PC-9 (cell line): ENCODE measurements around the gene TDRD5. TPM values are rescaled to one million over a fixed set of nuclear protein-coding genes. Genes with fewer than 3 reads are reported as not detected.

Experiments
- BruUV-seq: library from RNA; stranded (reverse); fragments of 400-500 nt; replicated peaks from 2 replicates; lab custom pipeline; 2021; lab: Mats Ljungman, UMichigan
- CTCF ChIA-PET: fragments of 300-600 bp; sonication (Branson Sonifier 250); formaldehyde crosslinking; loops from one replicate; lab custom pipeline; 2022; ENCODE audit warnings: antibody characterized with exemption; lab: Charles Lee
- POLR2A ChIA-PET: fragments of 300-600 bp; sonication (Branson Sonifier 250); formaldehyde crosslinking; loops from one replicate; lab custom pipeline; 2022; ENCODE audit warnings: antibody characterized with exemption; ENCODE audit not compliant: unreplicated experiment; lab: Charles Lee
- DNase-seq, 2 experiments: peaks; one replicate each; pipeline versions ENCODE4 v3.0.0 to v3.0.0-alpha.2; 2015 to 2022; ENCODE audit warnings: mixed read lengths in 1 of 2
- H2AFZ ChIP-seq: fragments of 200-600 bp; sonication (generic); 2 replicates; pipeline ENCODE4 v1.8.1; 2017; ENCODE audit warnings: antibody characterized with exemption
- H3F3A ChIP-seq: fragments of 200-600 bp; sonication (generic); 2 replicates; pipeline ENCODE4 v1.8.1; 2017; ENCODE audit warnings: antibody characterized with exemption, mild to moderate bottlenecking, low read depth; ENCODE audit not compliant: insufficient read depth
- H3K27ac ChIP-seq: fragments of 200-600 bp; sonication (generic); 2 replicates; pipeline ENCODE4 v1.6.1; 2016; ENCODE audit warnings: mixed run types
- H3K27me3 ChIP-seq: fragments of 200-600 bp; sonication (generic); 2 replicates; pipeline ENCODE4 v1.6.1; 2016; ENCODE audit warnings: low read depth, mixed run types; ENCODE audit not compliant: insufficient read depth
- H3K36me3 ChIP-seq: fragments of 200-600 bp; sonication (generic); 2 replicates; pipeline ENCODE4 v1.6.1; 2016; ENCODE audit warnings: low read depth, mixed run types
- H3K4me1 ChIP-seq: fragments of 200-600 bp; sonication (generic); replicated peaks from 2 replicates; pipeline ENCODE4 v1.6.1; 2016; ENCODE audit warnings: mixed run types; ENCODE audit not compliant: insufficient read depth
- H3K4me2 ChIP-seq: fragments of 200-600 bp; sonication (generic); 2 replicates; pipeline ENCODE4 v1.6.1; 2017; ENCODE audit warnings: mixed run types
- H3K4me3 ChIP-seq: fragments of 200-600 bp; sonication (generic); 2 replicates; pipeline ENCODE4 v1.6.1; 2016; ENCODE audit warnings: mixed run types
- H3K79me2 ChIP-seq: fragments of 200-600 bp; sonication (generic); 2 replicates; pipeline ENCODE4 v1.6.1; 2017; ENCODE audit warnings: low read depth, mixed run types
- H3K9me2 ChIP-seq: fragments of 200-600 bp; sonication (generic); 2 replicates; pipeline ENCODE4 v1.8.1; 2017; ENCODE audit warnings: mild to moderate bottlenecking; ENCODE audit not compliant: insufficient read depth
- H3K9me3 ChIP-seq: fragments of 200-600 bp; sonication (generic); 2 replicates; pipeline ENCODE4 v1.8.1; 2016; ENCODE audit warnings: low read depth; ENCODE audit not compliant: insufficient read depth
- H4K20me1 ChIP-seq: fragments of 200-600 bp; sonication (generic); 2 replicates; pipeline ENCODE4 v1.8.1; 2017; ENCODE audit not compliant: insufficient read depth
- EZH2 ChIP-seq: fragments of 200-600 bp; sonication (generic); IDR thresholded peaks from 2 replicates; pipeline ENCODE4 v1.8.0; 2017; ENCODE audit warnings: antibody characterized with exemption, low read depth
- intact Hi-C: fragments of 100-400 bp; cut with micrococcal nuclease; formaldehyde crosslinking; loops from one replicate; pipeline ENCODE4 v1.10.0; 2022; ENCODE audit not compliant: unreplicated experiment
- total RNA-seq: library from RNA; stranded (reverse); gene quantifications from 2 replicates; pipeline ENCODE4 v1.2.3, GENCODE V29; 2021
- TF ChIP-seq, protein P1 (sequence below): fragments of 200-600 bp; sonication (generic); conservative IDR thresholded peaks from 2 replicates; pipeline ENCODE4 v1.6.1; 2017; ENCODE audit warnings: mixed run types, antibody characterized with exemption, mild to moderate bottlenecking, moderate library complexity

Gene TDRD5
- total RNA-seq, 1 experiment from 2014 or later = not detected

DNA sequence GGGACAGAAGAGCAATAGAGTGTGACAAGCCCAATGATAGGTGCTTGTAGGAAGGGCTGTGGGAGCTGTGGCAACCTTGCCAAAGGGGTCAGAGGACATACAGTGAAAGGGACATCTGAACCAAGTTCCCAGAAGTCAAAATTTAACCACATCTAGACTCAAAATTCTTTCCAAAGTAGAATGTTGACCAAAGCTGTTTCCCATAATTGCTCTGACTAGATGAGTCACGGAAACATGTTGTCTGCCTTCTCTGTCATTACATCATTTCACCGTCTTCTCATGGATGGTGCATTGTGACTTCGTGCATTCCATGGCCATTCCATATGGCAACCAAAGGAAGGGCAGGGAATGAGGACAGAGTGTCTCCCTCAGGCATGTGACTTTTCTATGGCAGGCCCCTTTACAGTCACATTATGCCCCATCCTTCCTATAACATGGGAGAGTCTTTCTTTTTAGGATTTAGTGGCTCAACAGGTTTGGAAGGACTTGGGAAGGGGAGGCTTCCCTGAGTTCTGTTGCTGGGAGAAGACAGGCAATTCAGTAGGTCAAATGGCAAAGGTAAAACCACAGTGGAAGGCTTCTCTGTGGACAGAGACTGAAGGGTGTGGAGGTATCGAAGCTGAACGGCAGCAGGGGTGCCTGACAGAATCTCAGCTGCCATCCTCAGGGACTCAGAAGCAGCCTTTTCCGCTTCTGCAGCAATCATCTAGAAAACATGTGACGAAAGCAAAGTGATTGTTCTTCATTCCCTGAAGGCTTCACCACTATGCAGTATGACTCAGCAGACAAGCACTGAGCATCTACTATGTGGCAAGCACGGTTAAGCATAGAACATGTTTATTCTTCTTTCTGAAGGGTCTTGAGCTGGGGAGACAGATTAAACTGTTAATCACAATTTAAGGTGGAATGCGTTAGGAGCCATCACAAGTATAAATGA is 40.6 kb upstream of the TDRD5 start:
- peak overlapping the region; percentile 71 for H3K4me2 ChIP-seq

GRCh38 chr1:179554427-179554826 is 37.2 kb upstream of the TDRD5 start:
- H4K20me1 ChIP-seq = no peaks in the 10 kb centered on the region
- H3K9me3 ChIP-seq = no peaks in the 10 kb centered on the region
- no peaks in the 10 kb centered on the region for H3K9me2 ChIP-seq
- TF ChIP-seq, protein P1, sequence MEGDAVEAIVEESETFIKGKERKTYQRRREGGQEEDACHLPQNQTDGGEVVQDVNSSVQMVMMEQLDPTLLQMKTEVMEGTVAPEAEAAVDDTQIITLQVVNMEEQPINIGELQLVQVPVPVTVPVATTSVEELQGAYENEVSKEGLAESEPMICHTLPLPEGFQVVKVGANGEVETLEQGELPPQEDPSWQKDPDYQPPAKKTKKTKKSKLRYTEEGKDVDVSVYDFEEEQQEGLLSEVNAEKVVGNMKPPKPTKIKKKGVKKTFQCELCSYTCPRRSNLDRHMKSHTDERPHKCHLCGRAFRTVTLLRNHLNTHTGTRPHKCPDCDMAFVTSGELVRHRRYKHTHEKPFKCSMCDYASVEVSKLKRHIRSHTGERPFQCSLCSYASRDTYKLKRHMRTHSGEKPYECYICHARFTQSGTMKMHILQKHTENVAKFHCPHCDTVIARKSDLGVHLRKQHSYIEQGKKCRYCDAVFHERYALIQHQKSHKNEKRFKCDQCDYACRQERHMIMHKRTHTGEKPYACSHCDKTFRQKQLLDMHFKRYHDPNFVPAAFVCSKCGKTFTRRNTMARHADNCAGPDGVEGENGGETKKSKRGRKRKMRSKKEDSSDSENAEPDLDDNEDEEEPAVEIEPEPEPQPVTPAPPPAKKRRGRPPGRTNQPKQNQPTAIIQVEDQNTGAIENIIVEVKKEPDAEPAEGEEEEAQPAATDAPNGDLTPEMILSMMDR = no peak
- no peak for TF ChIP-seq EZH2
- H3K4me1 ChIP-seq = peaks cover 21% of the 10 kb centered on the region
- ChIA-PET POLR2A (no interaction called here), CTCF (no interaction called here)
- no peak overlapping the region for H3K27ac ChIP-seq
- no peaks in the 10 kb centered on the region for H3K27me3 ChIP-seq
- H3F3A ChIP-seq = peaks cover 9% of the 10 kb centered on the region; the same call in 1 of the 2 replicates
- no TSS peak for BruUV-seq
- DNase-seq = no peak
- no peaks in the 10 kb centered on the region for H3K79me2 ChIP-seq
- H3K36me3 ChIP-seq = no peaks in the 10 kb centered on the region
- intact Hi-C loops = no loop called here
- H3K4me2 ChIP-seq = no peak overlapping the region
- H3K4me3 ChIP-seq = no peak overlapping the region
- H2AFZ ChIP-seq = no peak overlapping the region

More for the DNA sequence above, 40.6 kb upstream of the TDRD5 start:
- BruUV-seq = no TSS peak
- TF ChIP-seq, protein P1 = no peak
- no peak for TF ChIP-seq EZH2
- ChIA-PET CTCF (interaction anchor here (0.5 kb wide), 1 partner anchor 61 kb away, joined by 3 read pairs; no protein-coding TSS in a partner anchor), POLR2A (no interaction called here)
- Histone ChIP-seq H3K27me3 (no peaks in the 10 kb centered on the region), H3K79me2 (no peaks in the 10 kb centered on the region), H3K9me3 (no peaks in the 10 kb centered on the region), H3F3A (peaks cover 9% of the 10 kb centered on the region; the same call in 1 of the 2 replicates), H3K9me2 (no peaks in the 10 kb centered on the region), H2AFZ (0 out of 2 replicates have a peak overlapping the region, but pooled peaks have one; percentile 56), H3K4me3 (peak overlapping the region; percentile 9; the same call in 1 of the 2 replicates), H3K4me1 (peaks cover 24% of the 10 kb centered on the region), H3K27ac (peak overlapping the region; percentile 81), H4K20me1 (no peaks in the 10 kb centered on the region), H3K36me3 (no peaks in the 10 kb centered on the region)
- peak; percentile 36 to 78 for DNase-seq
- intact Hi-C loops = no loop called here

DNA sequence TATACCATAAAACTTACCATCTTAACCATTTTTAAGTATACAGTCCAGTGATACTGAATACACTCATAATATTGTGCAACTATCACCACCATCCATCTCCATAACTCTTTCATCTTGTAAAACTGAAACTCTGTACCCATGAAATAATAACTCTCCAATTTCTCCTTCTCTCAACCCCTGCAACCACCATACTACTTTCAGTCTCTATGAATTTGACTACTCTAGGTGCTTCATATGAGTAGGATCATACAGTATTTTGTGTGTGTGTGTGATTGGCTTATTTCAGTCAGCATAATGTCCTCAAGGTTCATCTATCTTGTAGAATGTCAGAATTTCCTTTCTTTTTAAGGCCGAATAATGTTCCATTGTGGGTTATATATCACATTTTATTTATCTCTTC is 33.6 kb upstream of the TDRD5 start:
- no TSS peak for BruUV-seq
- H3K4me3 ChIP-seq = no peak overlapping the region
- intact Hi-C loops = no loop called here

More for the DNA sequence above, 33.6 kb upstream of the TDRD5 start:
- Histone ChIP-seq H3K9me2 (no peaks in the 10 kb centered on the region), H2AFZ (no peak overlapping the region), H3K36me3 (no peaks in the 10 kb centered on the region), H3K27ac (no peak overlapping the region), H3K4me1 (no peaks in the 10 kb centered on the region), H3K79me2 (no peaks in the 10 kb centered on the region), H3F3A (no peaks in the 10 kb centered on the region; the same call in 1 of the 2 replicates), H3K27me3 (no peaks in the 10 kb centered on the region), H3K9me3 (no peaks in the 10 kb centered on the region), H3K4me2 (no peak overlapping the region), H4K20me1 (no peaks in the 10 kb centered on the region)
- ChIA-PET CTCF (no interaction called here), POLR2A (no interaction called here)
- no peak for DNase-seq
- TF ChIP-seq, protein P1 = no peak
- TF ChIP-seq EZH2 = no peak
